GM12873 (cell line): ENCODE results near the gene EIPR1.

Experiments used
- CTCF ChIP-seq: IDR thresholded peaks from 2 replicates; pipeline ENCODE4 v1.5.1; 2012; ENCODE audit warnings: low read depth, mild to moderate bottlenecking, moderate library complexity, low read length, control low read depth; ENCODE audit not compliant: insufficient read depth; ENCODE audit errors: missing control alignments

Gene EIPR1

GRCh38 chr2:3267869-3268704 is 109.5 kb downstream of the EIPR1 start:
- no peak for TF ChIP-seq CTCF

GRCh38 chr2:3266925-3267867 is 110.4 kb downstream of the EIPR1 start:
- no peak for TF ChIP-seq CTCF

DNA sequence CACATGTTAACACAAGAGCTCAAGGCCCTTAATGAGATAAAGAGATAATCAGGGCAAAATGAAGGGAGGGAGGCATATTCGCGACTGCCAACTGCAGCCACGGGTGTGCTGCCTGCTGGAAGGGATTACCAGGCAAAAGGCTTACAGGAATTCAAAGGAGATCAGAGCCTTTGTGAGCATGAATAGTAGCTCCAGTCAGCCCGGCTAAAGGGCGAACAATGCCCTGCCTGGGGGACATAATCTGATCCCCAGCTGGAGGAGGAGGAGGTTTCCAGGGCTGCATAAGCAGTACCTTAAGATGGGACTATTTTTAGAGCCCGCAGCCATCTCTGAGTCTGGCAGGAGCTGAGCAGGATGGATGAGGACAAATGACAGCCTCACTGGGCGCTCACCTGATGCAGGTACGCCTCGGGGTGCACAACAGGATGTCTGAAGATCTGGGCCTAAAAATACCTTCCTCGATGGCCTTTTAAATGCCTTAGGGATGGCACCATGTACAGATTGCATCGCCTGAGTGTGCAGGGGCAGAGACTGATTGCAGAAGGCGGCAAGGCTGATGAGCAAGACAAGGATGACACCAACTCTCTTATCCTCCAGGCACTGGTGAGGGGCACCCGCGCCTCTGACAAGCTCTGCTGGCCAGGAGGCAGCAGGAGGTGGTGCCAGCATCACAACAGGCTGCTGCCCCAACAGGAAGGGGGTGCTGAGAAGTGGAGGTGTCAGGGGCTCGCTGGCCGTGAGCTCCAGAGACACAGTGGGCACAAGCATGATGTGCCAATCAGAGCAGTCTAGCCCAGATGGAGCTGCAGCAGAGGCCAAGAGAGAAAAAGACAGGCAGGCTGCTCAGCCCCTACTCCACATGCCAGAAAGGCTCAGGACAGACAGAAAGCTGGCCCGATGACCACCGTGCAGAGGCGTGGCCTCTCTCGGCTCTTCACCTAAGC is 111.4 kb downstream of the EIPR1 start:
- no peak for TF ChIP-seq CTCF

- TF ChIP-seq CTCF, result no peak
Observed at GRCh38 chr2:3265471-3265870, 112.1 kb downstream of the EIPR1 start.

DNA sequence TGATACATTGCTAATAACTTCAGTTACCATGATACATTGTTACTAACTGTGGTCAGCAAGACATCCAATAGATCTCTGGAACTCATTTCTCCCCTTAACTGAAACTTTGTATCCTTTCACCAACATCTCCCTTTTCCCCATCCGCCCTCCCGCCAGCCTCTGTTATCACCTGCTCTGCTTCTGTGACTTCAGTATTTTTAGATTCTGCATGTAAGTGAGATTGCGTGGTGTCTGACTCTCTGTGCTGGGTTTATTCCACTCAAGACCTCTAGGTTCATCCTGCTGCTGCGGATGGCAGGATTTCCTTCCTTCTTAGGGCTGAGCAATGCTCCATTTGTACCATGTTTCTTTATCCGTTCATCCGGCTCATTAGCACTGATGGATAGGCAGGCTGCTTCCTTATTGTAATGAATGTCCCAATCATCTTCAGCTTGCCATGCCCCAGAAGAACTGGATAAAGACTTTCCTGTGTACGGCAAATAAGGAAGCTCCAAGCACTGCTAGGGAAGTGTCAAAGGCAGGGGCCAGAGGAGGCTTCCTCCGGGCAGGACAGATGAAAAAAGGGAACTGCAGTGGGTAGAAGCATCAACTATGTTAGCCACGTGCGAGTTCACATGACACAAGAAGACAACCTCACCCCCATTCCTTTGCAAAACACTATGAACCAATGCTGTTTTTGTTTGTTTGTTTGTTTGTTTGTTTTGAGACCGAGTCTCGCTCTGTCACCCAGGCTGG is 113.4 kb downstream of the EIPR1 start:
- no peak for TF ChIP-seq CTCF

- no peak for TF ChIP-seq CTCF
Observed at GRCh38 chr2:3263487-3263886, 114.1 kb downstream of the EIPR1 start.
